H9 (cell line): Measurements from ENCODE around the gene FRZB. TPM values are rescaled to one million over a fixed set of nuclear protein-coding genes. Genes with fewer than 3 reads are reported as not detected.

Experiments used
- DNase-seq: peaks from one replicate; pipeline ENCODE4 v3.0.0-alpha.2; 2017
- H2AFZ ChIP-seq: one replicate; pipeline ENCODE4 v1.6.1; 2013; ENCODE audit warnings: mild to moderate bottlenecking, low read length, control low read depth, moderate library complexity
- H2AK5ac ChIP-seq: 2 replicates; pipeline ENCODE4 v1.6.1; 2013; ENCODE audit warnings: low read length, control low read depth, mixed read lengths; ENCODE audit not compliant: insufficient read length
- H2BK120ac ChIP-seq: one replicate; pipeline ENCODE4 v1.6.1; 2013; ENCODE audit warnings: low read depth, mild to moderate bottlenecking, low read length, control low read depth, inconsistent platforms; ENCODE audit not compliant: poor library complexity, severe bottlenecking
- H2BK12ac ChIP-seq: 2 replicates; pipeline ENCODE4 v1.6.1; 2013; ENCODE audit warnings: low read length, control low read depth, mixed read lengths, low read depth; ENCODE audit not compliant: insufficient read length
- H2BK15ac ChIP-seq: 2 replicates; pipeline ENCODE4 v1.6.1; 2013; ENCODE audit warnings: low read depth, low read length, control low read depth
- H2BK20ac ChIP-seq: one replicate; pipeline ENCODE4 v1.6.1; 2013; ENCODE audit warnings: low read depth, mild to moderate bottlenecking, low read length, control low read depth, inconsistent platforms; ENCODE audit not compliant: poor library complexity, severe bottlenecking
- H2BK5ac ChIP-seq: 2 replicates; pipeline ENCODE4 v1.6.1; 2013; ENCODE audit warnings: low read length, control low read depth, mixed read lengths; ENCODE audit not compliant: insufficient read length
- H3K14ac ChIP-seq: 2 replicates; pipeline ENCODE4 v1.6.1; 2013; ENCODE audit warnings: low read length, control low read depth; ENCODE audit not compliant: insufficient read depth
- H3K18ac ChIP-seq: 2 replicates; pipeline ENCODE4 v1.6.1; 2013; ENCODE audit warnings: low read depth, mild to moderate bottlenecking, mixed read lengths, low read length, control low read depth; ENCODE audit not compliant: insufficient read length
- H3K23ac ChIP-seq: 2 replicates; pipeline ENCODE4 v1.6.1; 2013; ENCODE audit warnings: low read length, control low read depth, mixed read lengths, low read depth; ENCODE audit not compliant: insufficient read length
- H3K23me2 ChIP-seq: 2 replicates; pipeline ENCODE4 v1.6.1; 2013; ENCODE audit warnings: low read depth, mild to moderate bottlenecking, mixed read lengths, low read length, control low read depth; ENCODE audit not compliant: insufficient read length, poor library complexity, severe bottlenecking
- H3K27ac ChIP-seq: 2 replicates; pipeline ENCODE4 v1.5.1; 2013; ENCODE audit warnings: low read length, control low read depth, mixed read lengths, low read depth; ENCODE audit not compliant: insufficient read length
- H3K27me3 ChIP-seq: 2 replicates; pipeline ENCODE4 v1.6.1; 2013; ENCODE audit warnings: low read length, control low read depth, inconsistent platforms; ENCODE audit not compliant: insufficient read depth
- H3K4ac ChIP-seq: 2 replicates; pipeline ENCODE4 v1.6.1; 2013; ENCODE audit warnings: low read depth, mild to moderate bottlenecking, control low read depth, inconsistent platforms, low read length, moderate library complexity
- H3K4me1 ChIP-seq: 2 replicates; pipeline ENCODE4 v1.6.1; 2013; ENCODE audit warnings: low read length, control low read depth, inconsistent platforms; ENCODE audit not compliant: insufficient read depth
- H3K4me2 ChIP-seq: 2 replicates; pipeline ENCODE4 v1.6.1; 2013; ENCODE audit warnings: low read length, control low read depth, mixed read lengths; ENCODE audit not compliant: insufficient read length, insufficient read depth
- H3K56ac ChIP-seq: 2 replicates; pipeline ENCODE4 v1.6.1; 2013; ENCODE audit warnings: low read depth, mild to moderate bottlenecking, mixed read lengths, low read length, control low read depth; ENCODE audit not compliant: insufficient read length
- H3K79me1 ChIP-seq: 2 replicates; pipeline ENCODE4 v1.6.1; 2013; ENCODE audit warnings: low read depth, mild to moderate bottlenecking, moderate library complexity, low read length, control low read depth, inconsistent platforms; ENCODE audit not compliant: insufficient read depth, poor library complexity, severe bottlenecking
- H3K79me2 ChIP-seq: 2 replicates; pipeline ENCODE4 v1.6.1; 2013; ENCODE audit warnings: low read length, control low read depth, inconsistent platforms; ENCODE audit not compliant: insufficient read depth
- H3K9ac ChIP-seq: 2 replicates; pipeline ENCODE4 v1.6.1; 2013; ENCODE audit warnings: low read length, control low read depth, mixed read lengths; ENCODE audit not compliant: insufficient read length; ENCODE audit errors: extremely low read depth
- H3K9me3 ChIP-seq: one replicate; pipeline ENCODE4 v1.6.1; 2013; ENCODE audit warnings: low read depth, low read length, inconsistent platforms; ENCODE audit not compliant: control insufficient read depth
- H3T11ph ChIP-seq: one replicate; pipeline ENCODE4 v1.6.1; 2013; ENCODE audit warnings: mild to moderate bottlenecking, low read length, control low read depth, inconsistent platforms
- H4K20me1 ChIP-seq: one replicate; pipeline ENCODE4 v1.6.1; 2013; ENCODE audit not compliant: control insufficient read depth, insufficient read length, insufficient read depth
- H4K5ac ChIP-seq: 2 replicates; pipeline ENCODE4 v1.6.1; 2013; ENCODE audit warnings: low read depth, mild to moderate bottlenecking, mixed read lengths, low read length, control low read depth; ENCODE audit not compliant: insufficient read length
- H4K8ac ChIP-seq: replicated peaks from 2 replicates; pipeline ENCODE4 v1.6.1; 2013; ENCODE audit warnings: low read length, control low read depth, mixed read lengths, low read depth; ENCODE audit not compliant: insufficient read length
- H4K91ac ChIP-seq: 2 replicates; pipeline ENCODE4 v1.6.1; 2013; ENCODE audit warnings: low read depth, mild to moderate bottlenecking, moderate library complexity, mixed read lengths, low read length, control low read depth; ENCODE audit not compliant: insufficient read length
- H3K27ac Mint-ChIP-seq, 3 experiments: 2 replicates in 2 of 3; 3 replicates in 1 of 3; pipeline ENCODE4 v1.8.0; 2020 to 2021; ENCODE audit warnings: mixed read lengths in 3 of 3, mild to moderate bottlenecking in 1 of 3, moderate library complexity in 1 of 3
- H3K27me3 Mint-ChIP-seq: 2 replicates; pipeline ENCODE4 v1.8.0; 2021; ENCODE audit warnings: low read depth, mild to moderate bottlenecking, moderate library complexity, mixed read lengths
- H3K36me3 Mint-ChIP-seq, 3 experiments: 2 replicates in 2 of 3; 3 replicates in 1 of 3; pipeline ENCODE4 v1.8.0; 2020 to 2021; ENCODE audit warnings: low read depth in 3 of 3, mixed read lengths in 3 of 3; ENCODE audit not compliant: insufficient read depth in 1 of 3
- H3K4me1 Mint-ChIP-seq, 2 experiments: 2 replicates each; pipeline ENCODE4 v1.8.0; 2020; ENCODE audit warnings: mixed read lengths in 2 of 2
- H3K4me3 Mint-ChIP-seq, 2 experiments: 2 replicates in 1 of 2; 3 replicates in 1 of 2; pipeline ENCODE4 v1.8.0; 2020 to 2021; ENCODE audit warnings: mild to moderate bottlenecking in 2 of 2, mixed read lengths in 2 of 2, moderate library complexity in 1 of 2
- H3K9me3 Mint-ChIP-seq, 2 experiments: 2 replicates in 1 of 2; 3 replicates in 1 of 2; pipeline ENCODE4 v1.8.0; 2020; ENCODE audit warnings: mild to moderate bottlenecking in 2 of 2, mixed read lengths in 2 of 2, moderate library complexity in 1 of 2
- CTCF ChIP-seq: fragments of 200-600 bp; sonication (generic); conservative IDR thresholded peaks from 3 replicates; pipeline ENCODE4 v1.8.0; 2021; ENCODE audit warnings: antibody characterized with exemption, mild to moderate bottlenecking
- WGBS: extraction: QIAGEN DNeasy Blood & Tissue Kit; methylation state at CpG from one replicate; pipeline ENCODE4 v1.1.7; 2013; ENCODE audit warnings: missing lambda C conversion rate, low lambda C conversion rate, mixed read lengths; ENCODE audit not compliant: insufficient read length; ENCODE audit errors: extremely low coverage; 5-methylcytosine and 5-hydroxymethylcytosine counted together
- total RNA-seq: library from RNA; stranded (reverse); gene quantifications from 2 replicates; pipeline ENCODE4 v1.2.1, GENCODE V29; 2021

Gene FRZB
- total RNA-seq, 1 experiment from 2014 or later: 1.1 TPM

GRCh38 chr2:182860858-182861257, 5.6 kb downstream of the FRZB start:
- WGBS: no CpG with 5 or more reads among the region's 2 CpGs

More at GRCh38 chr2:182860858-182861257, 5.6 kb downstream of the FRZB start:
- TF ChIP-seq CTCF: no peak
- Histone ChIP-seq H3K23ac (no peak overlapping the region), H3K9ac (no peak overlapping the region), H4K20me1 (no peaks in the 10 kb centered on the region), H3K27ac (no peak overlapping the region), H4K91ac (no peak overlapping the region), H3K9me3 (no peaks in the 10 kb centered on the region), H2BK15ac (no peak overlapping the region), H2AFZ (no peak overlapping the region), H4K5ac (no peak overlapping the region), H3K14ac (no peak overlapping the region), H2BK5ac (no peak overlapping the region), H2BK120ac (no peak overlapping the region), H3K79me1 (no peaks in the 10 kb centered on the region), H3K4me1 (no peaks in the 10 kb centered on the region), H3K56ac (no peak overlapping the region), H3K4me2 (no peak overlapping the region), H3K27me3 (peaks cover under 1% of the 10 kb centered on the region; the same call in 1 of the 2 replicates), H2BK12ac (no peak overlapping the region), H3K4ac (no peak overlapping the region), H3T11ph (no peak overlapping the region), H2AK5ac (no peak overlapping the region), H3K18ac (no peak overlapping the region), H3K79me2 (no peaks in the 10 kb centered on the region), H3K23me2 (peaks cover under 1% of the 10 kb centered on the region), H2BK20ac (no peak overlapping the region), H4K8ac (no peak overlapping the region)
- no peak for DNase-seq
- Mint-ChIP-seq H3K4me3 (no peak overlapping the region), H3K27ac (no peak overlapping the region), H3K4me1 (peaks cover 4 to 6% of the 10 kb centered on the region in 2 experiments), H3K36me3 (no peaks in the 10 kb centered on the region; a peak in 1 of 7 replicates), H3K9me3 (no peaks in the 10 kb centered on the region), H3K27me3 (peaks cover 23% of the 10 kb centered on the region)
